GM18502 (cell line): ENCODE data around the gene TMPRSS11A.

Source experiments
- ATAC-seq: cut with Tn5 transposase; IDR thresholded peaks from one replicate; pipeline ENCODE4 v1.9.1; 2021; ENCODE audit warnings: mild to moderate bottlenecking; ENCODE audit not compliant: unreplicated experiment, poor library complexity

Gene TMPRSS11A

DNA sequence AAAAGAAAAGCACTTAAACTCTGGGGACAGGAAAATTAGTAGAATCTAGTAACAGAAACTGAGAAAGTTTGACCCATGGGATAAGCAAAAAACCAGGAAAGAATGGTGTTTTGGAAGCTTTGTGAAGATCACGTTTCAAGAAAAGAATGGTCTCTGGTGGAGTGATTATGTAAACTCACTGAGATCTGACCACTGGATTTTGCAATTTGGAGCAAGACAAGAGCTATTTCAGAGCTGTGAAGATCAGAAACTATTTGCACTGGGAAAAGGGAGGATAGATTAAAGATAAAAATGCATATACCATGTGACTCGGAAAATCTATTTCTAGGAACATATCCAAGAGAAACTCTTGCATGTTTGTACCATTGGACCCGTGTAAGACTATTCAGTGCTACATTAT lies 83.8 kb downstream of the TMPRSS11A start:
- ATAC-seq = no peak

GRCh38 chr4:67877086-67877485 lies 86.2 kb downstream of the TMPRSS11A start:
- ATAC-seq = no peak

- no peak for ATAC-seq
Observed at GRCh38 chr4:67874986-67875385, 88.3 kb downstream of the TMPRSS11A start.

GRCh38 chr4:67873116-67873515 lies 90.2 kb downstream of the TMPRSS11A start:
- no peak for ATAC-seq

DNA sequence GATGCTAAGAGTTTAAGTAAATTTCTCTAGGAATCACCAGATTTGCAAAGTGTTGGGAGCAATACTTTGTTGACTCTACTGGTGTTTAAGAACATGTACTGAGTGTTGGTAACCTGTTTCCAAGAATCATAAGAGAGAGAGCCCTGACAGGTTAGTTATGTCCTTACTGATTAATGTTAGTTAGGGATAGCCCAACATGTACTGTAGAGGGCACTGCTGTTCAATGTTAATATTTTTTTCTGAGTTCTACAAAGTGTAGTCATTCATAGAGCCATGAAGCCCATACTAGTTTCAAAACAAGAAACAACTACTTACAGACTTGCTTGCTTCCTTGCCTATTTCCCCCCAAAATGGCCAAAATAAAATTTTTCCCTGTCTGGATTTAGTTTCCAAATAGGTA lies 91.4 kb downstream of the TMPRSS11A start:
- ATAC-seq = peak; percentile 92

GRCh38 chr4:67869580-67870190 lies 93.6 kb downstream of the TMPRSS11A start:
- ATAC-seq = no peak

DNA sequence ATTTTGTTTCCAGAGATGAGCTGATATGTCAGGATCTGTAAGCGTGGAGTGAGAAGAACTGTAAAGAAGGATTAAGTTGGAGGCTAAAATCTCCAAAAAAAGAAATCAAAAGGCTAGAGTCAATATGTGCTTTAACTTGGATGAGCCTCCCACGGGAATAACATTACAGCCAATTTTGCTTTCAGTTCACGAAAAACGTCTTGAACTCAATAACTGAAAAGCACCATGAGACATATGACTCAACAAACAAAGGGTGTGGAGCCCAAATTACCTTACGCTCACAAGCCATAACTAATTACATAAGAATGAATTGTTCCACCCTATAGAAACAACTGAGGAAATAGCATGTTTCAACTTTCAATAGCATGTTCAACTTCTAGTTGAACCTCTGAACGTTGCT lies 101.8 kb downstream of the TMPRSS11A start:
- ATAC-seq = no peak
